ENCODE data around the gene USP47. TPM values are rescaled to one million over a fixed set of nuclear protein-coding genes. Genes with fewer than 3 reads are reported as not detected.

The USP47 gene
- total RNA-seq, 1 donor: 72.7 TPM

GRCh38 chr11:11901929-11902328 lies 60.2 kb downstream of the USP47 start:
- Histone ChIP-seq H3K36me3 (ENCODE audit: insufficient read depth, low read length) (peaks cover 31% of the 10 kb centered on the region), H3K9me3 (ENCODE audit: low read depth, low read length) (no peaks in the 10 kb centered on the region), H3K27me3 (ENCODE audit: insufficient read depth, low read length) (no peaks in the 10 kb centered on the region), H2AFZ (ENCODE audit: low read length) (no peak overlapping the region), H3K4me2 (ENCODE audit: insufficient read depth, low read length) (no peak overlapping the region), H3K4me3 (ENCODE audit: insufficient read depth, low read length) (no peak overlapping the region), H3K27ac (ENCODE audit: low read depth, low read length) (no peak overlapping the region), H4K20me1 (ENCODE audit: insufficient read depth, low read length) (no peaks in the 10 kb centered on the region), H3K79me2 (ENCODE audit: insufficient read depth, low read length) (no peaks in the 10 kb centered on the region), H3K4me1 (ENCODE audit: insufficient read depth, low read length) (no peaks in the 10 kb centered on the region)
- no peak for DNase-seq (ENCODE audit: insufficient read length, low spot score, missing footprints)
- no peak for TF ChIP-seq CTCF (IDR thresholded peaks at IDR 0.05; ENCODE audit: extremely low read depth, low read depth, low read length)

GRCh38 chr11:11909727-11910126 lies 68.0 kb downstream of the USP47 start:
- DNase-seq (ENCODE audit: insufficient read length, low spot score, missing footprints): no peak
- Histone ChIP-seq H4K20me1 (ENCODE audit: insufficient read depth, low read length) (no peaks in the 10 kb centered on the region), H3K36me3 (ENCODE audit: insufficient read depth, low read length) (peaks cover 32% of the 10 kb centered on the region), H3K27ac (ENCODE audit: low read depth, low read length) (no peak overlapping the region), H3K4me1 (ENCODE audit: insufficient read depth, low read length) (no peaks in the 10 kb centered on the region), H3K9me3 (ENCODE audit: low read depth, low read length) (no peaks in the 10 kb centered on the region), H3K4me2 (ENCODE audit: insufficient read depth, low read length) (no peak overlapping the region), H2AFZ (ENCODE audit: low read length) (no peak overlapping the region), H3K79me2 (ENCODE audit: insufficient read depth, low read length) (no peaks in the 10 kb centered on the region), H3K27me3 (ENCODE audit: insufficient read depth, low read length) (no peaks in the 10 kb centered on the region), H3K4me3 (ENCODE audit: insufficient read depth, low read length) (no peak overlapping the region)
- no peak for TF ChIP-seq CTCF (IDR thresholded peaks at IDR 0.05; ENCODE audit: extremely low read depth, low read depth, low read length)

- Histone ChIP-seq H3K4me2 (ENCODE audit: insufficient read depth, low read length) (no peak overlapping the region), H3K9me3 (ENCODE audit: low read depth, low read length) (no peaks in the 10 kb centered on the region), H3K36me3 (ENCODE audit: insufficient read depth, low read length) (peaks cover 29% of the 10 kb centered on the region), H2AFZ (ENCODE audit: low read length) (no peak overlapping the region), H4K20me1 (ENCODE audit: insufficient read depth, low read length) (no peaks in the 10 kb centered on the region), H3K79me2 (ENCODE audit: insufficient read depth, low read length) (no peaks in the 10 kb centered on the region), H3K27ac (ENCODE audit: low read depth, low read length) (no peak overlapping the region), H3K4me1 (ENCODE audit: insufficient read depth, low read length) (no peaks in the 10 kb centered on the region), H3K27me3 (ENCODE audit: insufficient read depth, low read length) (no peaks in the 10 kb centered on the region), H3K4me3 (ENCODE audit: insufficient read depth, low read length) (no peak overlapping the region)
- no peak for TF ChIP-seq CTCF (IDR thresholded peaks at IDR 0.05; ENCODE audit: extremely low read depth, low read depth, low read length)
- DNase-seq (ENCODE audit: insufficient read length, low spot score, missing footprints): no peak
Observed at GRCh38 chr11:11910541-11910940, 68.8 kb downstream of the USP47 start.

GRCh38 chr11:11913395-11913794 lies 71.6 kb downstream of the USP47 start:
- Histone ChIP-seq H3K9me3 (ENCODE audit: low read depth, low read length) (no peaks in the 10 kb centered on the region), H2AFZ (ENCODE audit: low read length) (no peak overlapping the region), H3K36me3 (ENCODE audit: insufficient read depth, low read length) (peaks cover 9% of the 10 kb centered on the region), H3K4me1 (ENCODE audit: insufficient read depth, low read length) (peaks cover 11% of the 10 kb centered on the region), H3K4me3 (ENCODE audit: insufficient read depth, low read length) (no peak overlapping the region), H3K79me2 (ENCODE audit: insufficient read depth, low read length) (no peaks in the 10 kb centered on the region), H3K27ac (ENCODE audit: low read depth, low read length) (no peak overlapping the region), H3K4me2 (ENCODE audit: insufficient read depth, low read length) (no peak overlapping the region), H3K27me3 (ENCODE audit: insufficient read depth, low read length) (no peaks in the 10 kb centered on the region), H4K20me1 (ENCODE audit: insufficient read depth, low read length) (no peaks in the 10 kb centered on the region)
- no peak for DNase-seq (ENCODE audit: insufficient read length, low spot score, missing footprints)
- no peak for TF ChIP-seq CTCF (IDR thresholded peaks at IDR 0.05; ENCODE audit: extremely low read depth, low read depth, low read length)
